ENCODE data around the gene LCA5.

The LCA5 gene

GRCh38 chr6:79513111-79513510 is 24.1 kb downstream of the LCA5 start:
- Histone ChIP-seq H3K27ac (peak overlapping the region; percentile 1), H3K9me3 (ENCODE audit: control insufficient read depth, low read length) (no peaks in the 10 kb centered on the region), H2AFZ (peak overlapping the region; percentile 6), H3K4me2 (ENCODE audit: low read length) (peak overlapping the region; percentile 29), H3K4me1 (peaks cover 4% of the 10 kb centered on the region), H3K9ac (no peak overlapping the region), H3K79me2 (peaks cover 6% of the 10 kb centered on the region), H3K27me3 (ENCODE audit: control insufficient read depth, insufficient read depth, low read length) (no peaks in the 10 kb centered on the region), H3K36me3 (ENCODE audit: control insufficient read depth, insufficient read depth, low read length) (no peaks in the 10 kb centered on the region), H3K4me3 (ENCODE audit: low read depth, low read length) (no peak overlapping the region)
- no peak for TF ChIP-seq CTCF (IDR thresholded peaks at IDR 0.05)

GRCh38 chr6:79512014-79512413 is 25.2 kb downstream of the LCA5 start:
- Histone ChIP-seq H3K4me3 (ENCODE audit: low read depth, low read length) (no peak overlapping the region), H3K36me3 (ENCODE audit: control insufficient read depth, insufficient read depth, low read length) (no peaks in the 10 kb centered on the region), H3K27me3 (ENCODE audit: control insufficient read depth, insufficient read depth, low read length) (no peaks in the 10 kb centered on the region), H3K9me3 (ENCODE audit: control insufficient read depth, low read length) (no peaks in the 10 kb centered on the region), H3K4me2 (ENCODE audit: low read length) (no peak overlapping the region), H3K4me1 (peaks cover 4% of the 10 kb centered on the region), H3K27ac (no peak overlapping the region), H3K79me2 (peaks cover 9% of the 10 kb centered on the region), H2AFZ (no peak overlapping the region), H3K9ac (no peak overlapping the region)
- TF ChIP-seq CTCF (IDR thresholded peaks at IDR 0.05): no peak

- no peaks in the 10 kb centered on the region for H3K36me3 ChIP-seq (ENCODE audit: control insufficient read depth, insufficient read depth, low read length)
- no peaks in the 10 kb centered on the region for H3K9me3 ChIP-seq (ENCODE audit: control insufficient read depth, low read length)
- no peak overlapping the region for H3K4me3 ChIP-seq (ENCODE audit: low read depth, low read length)
- TF ChIP-seq CTCF (IDR thresholded peaks at IDR 0.05): no peak
- peaks cover 4% of the 10 kb centered on the region for H3K4me1 ChIP-seq
- H3K9ac ChIP-seq: no peak overlapping the region
- H2AFZ ChIP-seq: no peak overlapping the region
- H3K79me2 ChIP-seq: peaks cover 9% of the 10 kb centered on the region
- H3K27ac ChIP-seq: no peak overlapping the region
- no peaks in the 10 kb centered on the region for H3K27me3 ChIP-seq (ENCODE audit: control insufficient read depth, insufficient read depth, low read length)
- no peak overlapping the region for H3K4me2 ChIP-seq (ENCODE audit: low read length)
Measured at GRCh38 chr6:79510707-79511106, 26.5 kb downstream of the LCA5 start.

- no peaks in the 10 kb centered on the region for H3K4me1 ChIP-seq
- H3K9ac ChIP-seq: no peak overlapping the region
- H3K4me3 ChIP-seq (ENCODE audit: low read depth, low read length): no peak overlapping the region
- no peak overlapping the region for H3K4me2 ChIP-seq (ENCODE audit: low read length)
- no peak overlapping the region for H2AFZ ChIP-seq
- H3K27ac ChIP-seq: no peak overlapping the region
- H3K27me3 ChIP-seq (ENCODE audit: control insufficient read depth, insufficient read depth, low read length): no peaks in the 10 kb centered on the region
- no peaks in the 10 kb centered on the region for H3K9me3 ChIP-seq (ENCODE audit: control insufficient read depth, low read length)
- H3K36me3 ChIP-seq (ENCODE audit: control insufficient read depth, insufficient read depth, low read length): no peaks in the 10 kb centered on the region
- peaks cover 3% of the 10 kb centered on the region for H3K79me2 ChIP-seq
- TF ChIP-seq CTCF (IDR thresholded peaks at IDR 0.05): no peak
Measured at GRCh38 chr6:79506251-79506650, 31.0 kb downstream of the LCA5 start.

- TF ChIP-seq CTCF (IDR thresholded peaks at IDR 0.05): no peak
Measured at GRCh38 chr6:79504372-79504771, 32.9 kb downstream of the LCA5 start.

More at GRCh38 chr6:79504372-79504771, 32.9 kb downstream of the LCA5 start:
- H3K27me3 ChIP-seq (ENCODE audit: control insufficient read depth, insufficient read depth, low read length): no peaks in the 10 kb centered on the region
- H2AFZ ChIP-seq: no peak overlapping the region
- no peak overlapping the region for H3K27ac ChIP-seq
- H3K36me3 ChIP-seq (ENCODE audit: control insufficient read depth, insufficient read depth, low read length): no peaks in the 10 kb centered on the region
- no peak overlapping the region for H3K9ac ChIP-seq
- H3K9me3 ChIP-seq (ENCODE audit: control insufficient read depth, low read length): no peaks in the 10 kb centered on the region
- H3K4me1 ChIP-seq: no peaks in the 10 kb centered on the region
- H3K79me2 ChIP-seq: peaks cover 3% of the 10 kb centered on the region
- H3K4me3 ChIP-seq (ENCODE audit: low read depth, low read length): no peak overlapping the region
- H3K4me2 ChIP-seq (ENCODE audit: low read length): no peak overlapping the region
